Neural crest cell (in vitro differentiated cells): ENCODE results near the gene PRPF19. TPM values are rescaled to one million over a fixed set of nuclear protein-coding genes. Genes with fewer than 3 reads are reported as not detected.
A peak's percentile ranks its signal among the peaks of the same experiment; 100 is the strongest.

Experiments
- DNase-seq: peaks from one replicate; pipeline ENCODE4 v3.0.0; 2021; ENCODE audit warnings: low read depth, mixed read lengths, low spot score
- H3K27ac Mint-ChIP-seq: one replicate; pipeline ENCODE4 v1.8.0; 2021; ENCODE audit warnings: mild to moderate bottlenecking, mixed read lengths; ENCODE audit not compliant: unreplicated experiment
- H3K27me3 Mint-ChIP-seq: 2 replicates; pipeline ENCODE4 v1.8.0; 2021; ENCODE audit warnings: low read depth, mild to moderate bottlenecking, mixed read lengths
- H3K36me3 Mint-ChIP-seq: 2 replicates; pipeline ENCODE4 v1.8.0; 2021; ENCODE audit warnings: low read depth, mild to moderate bottlenecking, mixed read lengths
- H3K4me1 Mint-ChIP-seq: 2 replicates; pipeline ENCODE4 v1.8.0; 2021; ENCODE audit warnings: mixed read lengths
- H3K4me3 Mint-ChIP-seq: one replicate; pipeline ENCODE4 v1.8.0; 2021; ENCODE audit warnings: mild to moderate bottlenecking, mixed read lengths
- H3K9me3 Mint-ChIP-seq: 2 replicates; pipeline ENCODE4 v1.8.0; 2021; ENCODE audit warnings: mixed read lengths
- total RNA-seq: library from RNA; stranded (reverse); gene quantifications from 2 replicates; pipeline ENCODE4 v1.2.1, GENCODE V29; 2021
- TF ChIP-seq, protein P1 (sequence below): fragments of 200-600 bp; sonication (generic); conservative IDR thresholded peaks from 2 replicates; pipeline ENCODE4 v1.5.0; 2021; ENCODE audit warnings: antibody characterized with exemption, mild to moderate bottlenecking

PRPF19 gene
- total RNA-seq, 1 donor from 2014 or later = 183 TPM

DNA sequence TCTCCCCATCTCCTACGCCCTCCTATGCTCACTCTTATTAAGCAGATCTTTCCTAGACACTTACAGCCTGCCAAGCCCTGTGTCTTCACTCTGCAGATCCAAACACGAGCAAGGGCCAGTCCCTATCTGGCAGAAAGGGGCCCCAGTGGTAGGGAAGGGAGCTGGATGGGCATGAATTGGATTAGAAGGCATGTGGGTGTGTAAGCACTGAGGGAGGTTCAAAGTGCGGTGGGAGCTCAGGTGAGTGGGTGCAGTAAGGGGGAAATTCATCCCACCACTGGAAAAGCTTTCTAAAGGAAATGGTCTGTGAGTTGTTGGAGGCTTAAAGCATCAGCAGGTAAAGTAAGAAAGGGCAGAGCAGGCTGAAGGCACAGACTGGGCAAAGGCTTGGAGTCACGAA, 23.4 kb upstream of the PRPF19 start:
- H3K27me3 Mint-ChIP-seq = no peaks in the 10 kb centered on the region
- no peak overlapping the region for H3K4me3 Mint-ChIP-seq
- peak overlapping the region; percentile 86 for H3K27ac Mint-ChIP-seq
- H3K9me3 Mint-ChIP-seq = no peaks in the 10 kb centered on the region
- DNase-seq = no peak
- peaks cover 19% of the 10 kb centered on the region for H3K4me1 Mint-ChIP-seq
- H3K36me3 Mint-ChIP-seq = peaks cover 5% of the 10 kb centered on the region
- TF ChIP-seq, protein P1, sequence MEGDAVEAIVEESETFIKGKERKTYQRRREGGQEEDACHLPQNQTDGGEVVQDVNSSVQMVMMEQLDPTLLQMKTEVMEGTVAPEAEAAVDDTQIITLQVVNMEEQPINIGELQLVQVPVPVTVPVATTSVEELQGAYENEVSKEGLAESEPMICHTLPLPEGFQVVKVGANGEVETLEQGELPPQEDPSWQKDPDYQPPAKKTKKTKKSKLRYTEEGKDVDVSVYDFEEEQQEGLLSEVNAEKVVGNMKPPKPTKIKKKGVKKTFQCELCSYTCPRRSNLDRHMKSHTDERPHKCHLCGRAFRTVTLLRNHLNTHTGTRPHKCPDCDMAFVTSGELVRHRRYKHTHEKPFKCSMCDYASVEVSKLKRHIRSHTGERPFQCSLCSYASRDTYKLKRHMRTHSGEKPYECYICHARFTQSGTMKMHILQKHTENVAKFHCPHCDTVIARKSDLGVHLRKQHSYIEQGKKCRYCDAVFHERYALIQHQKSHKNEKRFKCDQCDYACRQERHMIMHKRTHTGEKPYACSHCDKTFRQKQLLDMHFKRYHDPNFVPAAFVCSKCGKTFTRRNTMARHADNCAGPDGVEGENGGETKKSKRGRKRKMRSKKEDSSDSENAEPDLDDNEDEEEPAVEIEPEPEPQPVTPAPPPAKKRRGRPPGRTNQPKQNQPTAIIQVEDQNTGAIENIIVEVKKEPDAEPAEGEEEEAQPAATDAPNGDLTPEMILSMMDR = no peak

DNA sequence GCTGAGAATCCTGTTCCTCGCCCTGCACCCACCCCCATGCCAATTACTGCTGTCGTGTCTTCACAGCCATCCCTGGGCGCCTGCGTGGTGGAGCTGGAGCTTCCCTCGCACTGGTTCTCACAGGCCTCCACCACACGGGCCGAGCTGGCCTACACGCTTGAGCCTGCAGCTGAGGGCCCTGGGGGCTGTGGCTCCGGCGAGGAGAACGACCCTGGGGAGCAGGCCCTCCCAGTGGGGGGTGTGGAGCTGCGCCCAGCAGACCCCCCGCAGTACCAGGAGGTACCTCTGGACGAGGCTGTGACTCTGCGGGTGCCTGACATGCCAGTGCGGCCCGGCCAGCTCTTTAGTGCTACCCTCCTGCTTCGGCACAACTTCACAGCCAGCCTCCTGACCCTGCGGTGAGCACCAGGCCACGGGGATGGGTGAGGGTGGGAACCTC, 22.2 kb upstream of the PRPF19 start:
- DNase-seq = no peak
- TF ChIP-seq, protein P1 = no peak
- H3K27ac Mint-ChIP-seq = no peak overlapping the region
- H3K9me3 Mint-ChIP-seq = no peaks in the 10 kb centered on the region
- H3K4me3 Mint-ChIP-seq = no peak overlapping the region
- no peaks in the 10 kb centered on the region for H3K27me3 Mint-ChIP-seq
- H3K4me1 Mint-ChIP-seq = peaks cover 22% of the 10 kb centered on the region
- H3K36me3 Mint-ChIP-seq = peaks cover 5% of the 10 kb centered on the region

DNA sequence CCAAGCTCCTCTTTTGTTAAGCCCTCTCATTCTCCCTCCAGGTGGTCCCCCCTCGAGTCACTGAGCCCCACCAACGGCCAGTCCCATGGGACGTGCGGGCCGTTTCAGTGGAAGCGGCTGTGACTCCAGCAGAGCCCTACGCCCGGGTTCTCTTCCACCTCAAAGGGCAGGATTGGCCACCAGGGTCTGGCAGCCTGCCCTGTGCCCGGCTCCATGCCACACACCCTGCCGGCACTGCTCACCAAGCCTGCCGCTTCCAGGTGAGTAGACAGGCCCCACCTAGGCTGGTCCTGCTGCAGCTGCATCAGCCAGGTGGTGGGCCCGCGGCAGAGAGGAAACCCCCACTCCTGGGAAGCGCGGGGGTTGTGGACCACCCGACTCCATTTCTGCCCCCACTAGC, 21.2 kb upstream of the PRPF19 start:
- TF ChIP-seq, protein P1 = no peak
- DNase-seq = no peak
- H3K27ac Mint-ChIP-seq = no peak overlapping the region
- peaks cover 5% of the 10 kb centered on the region for H3K36me3 Mint-ChIP-seq
- H3K9me3 Mint-ChIP-seq = no peaks in the 10 kb centered on the region
- peaks cover 23% of the 10 kb centered on the region for H3K4me1 Mint-ChIP-seq
- H3K27me3 Mint-ChIP-seq = no peaks in the 10 kb centered on the region
- H3K4me3 Mint-ChIP-seq = no peak overlapping the region

DNA sequence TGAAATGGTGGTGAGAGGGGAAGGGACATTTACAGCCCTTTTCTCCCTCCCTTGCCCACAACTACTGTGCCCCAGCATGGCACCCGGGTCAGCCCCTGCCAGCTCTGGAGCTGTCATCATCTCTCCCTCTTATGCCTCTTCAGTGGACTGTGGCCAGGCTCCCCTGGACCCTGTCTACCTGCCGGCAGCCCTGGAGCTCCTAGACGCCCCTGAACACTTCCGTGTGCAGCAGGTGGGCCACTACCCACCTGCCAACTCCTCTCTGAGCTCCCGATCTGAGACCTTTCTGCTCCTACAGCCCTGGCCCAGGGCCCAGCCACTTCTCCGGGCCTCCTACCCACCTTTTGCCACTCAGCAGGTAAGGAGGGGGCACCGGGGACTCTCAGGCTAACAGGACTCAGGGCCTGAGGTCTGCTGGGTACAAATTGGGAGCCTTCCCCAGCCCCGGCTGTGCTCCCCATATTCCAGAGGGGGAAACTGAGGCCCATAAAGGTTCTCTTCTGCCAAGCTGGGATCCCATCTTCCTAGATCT, 20.7 kb upstream of the PRPF19 start:
- Mint-ChIP-seq H3K4me3 (peak overlapping the region; percentile 95), H3K27ac (no peak overlapping the region), H3K27me3 (no peaks in the 10 kb centered on the region), H3K9me3 (no peaks in the 10 kb centered on the region), H3K36me3 (peaks cover 8% of the 10 kb centered on the region), H3K4me1 (peaks cover 28% of the 10 kb centered on the region)
- DNase-seq = no peak
- TF ChIP-seq, protein P1 = no peak

DNA sequence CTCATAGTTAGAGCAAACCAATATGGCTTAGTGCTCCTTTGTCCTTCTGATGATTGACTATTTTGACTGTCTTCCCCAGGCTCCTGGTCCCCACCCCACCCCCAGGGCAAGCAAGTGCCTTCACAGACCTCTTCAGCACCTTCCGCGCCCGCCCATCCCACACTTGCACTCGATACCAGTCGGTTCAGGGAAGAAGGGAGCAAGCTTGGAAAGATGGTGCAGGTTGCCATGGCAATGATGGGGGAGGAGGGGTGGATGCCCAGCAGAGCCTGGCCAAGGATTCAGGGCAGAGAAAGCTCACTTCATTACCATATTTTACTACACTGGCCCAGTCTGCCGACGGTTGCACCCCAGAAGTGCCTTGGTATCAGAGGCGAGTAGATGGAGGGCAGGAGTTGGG, 20.1 kb upstream of the PRPF19 start:
- TF ChIP-seq, protein P1 = no peak
- no peaks in the 10 kb centered on the region for H3K9me3 Mint-ChIP-seq
- H3K27me3 Mint-ChIP-seq = no peaks in the 10 kb centered on the region
- H3K36me3 Mint-ChIP-seq = peaks cover 12% of the 10 kb centered on the region
- peak overlapping the region; percentile 95 for H3K4me3 Mint-ChIP-seq
- H3K27ac Mint-ChIP-seq = no peak overlapping the region
- no peak for DNase-seq
- peaks cover 28% of the 10 kb centered on the region for H3K4me1 Mint-ChIP-seq

DNA sequence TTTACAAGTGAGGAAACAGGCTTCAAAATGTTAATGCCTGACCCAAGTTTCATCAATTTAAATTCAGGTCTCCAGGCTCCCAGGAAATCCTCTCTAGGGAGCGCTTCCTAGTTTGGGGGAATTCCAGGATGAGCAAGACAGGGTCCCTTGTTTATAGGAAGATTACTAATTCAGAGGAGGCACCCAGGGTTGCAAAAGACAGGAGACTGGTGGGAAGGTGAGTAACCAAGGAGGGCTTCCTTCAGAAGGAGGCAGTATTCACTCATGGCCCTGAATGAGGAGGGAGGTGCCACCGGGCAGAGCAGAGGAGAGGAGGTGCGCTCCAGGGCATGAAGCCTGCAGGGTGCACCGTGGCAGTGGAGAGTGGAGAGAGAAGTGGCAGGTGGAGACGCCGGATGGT, 19.5 kb upstream of the PRPF19 start:
- H3K36me3 Mint-ChIP-seq = peaks cover 13% of the 10 kb centered on the region
- no peak overlapping the region for H3K27ac Mint-ChIP-seq
- DNase-seq = no peak
- TF ChIP-seq, protein P1 = no peak
- peaks cover 28% of the 10 kb centered on the region for H3K4me1 Mint-ChIP-seq
- no peaks in the 10 kb centered on the region for H3K9me3 Mint-ChIP-seq
- no peaks in the 10 kb centered on the region for H3K27me3 Mint-ChIP-seq
- H3K4me3 Mint-ChIP-seq = peak overlapping the region; percentile 95
